Measurements from ENCODE around the gene BMP7.

GRCh38 chr20:57218489-57218888 lies 48.0 kb downstream of the BMP7 start:
- no peak for TF ChIP-seq MAX (IDR thresholded peaks at IDR 0.05; ENCODE audit: insufficient read depth, insufficient read length)
- no peak for TF ChIP-seq MYC (IDR thresholded peaks at IDR 0.05; ENCODE audit: low read depth, low read length)
- no peak for TF ChIP-seq CTCF (IDR thresholded peaks at IDR 0.05; ENCODE audit: extremely low read depth in 1 of 2, insufficient read depth in 1 of 2, low read depth in 1 of 2, low read length in 2 of 2)
- TF ChIP-seq POLR2AphosphoS5 (IDR thresholded peaks at IDR 0.05; ENCODE audit: insufficient read depth, low read depth, low read length) = no peak

Measured in endothelial cell of umbilical vein (primary cell).